ENCODE results near the gene GRIA3. TPM values are rescaled to one million over a fixed set of nuclear protein-coding genes. Genes with fewer than 3 reads are reported as not detected.

The GRIA3 gene
- total RNA-seq, 1 experiment from 2014 or later: 1.4 TPM

DNA sequence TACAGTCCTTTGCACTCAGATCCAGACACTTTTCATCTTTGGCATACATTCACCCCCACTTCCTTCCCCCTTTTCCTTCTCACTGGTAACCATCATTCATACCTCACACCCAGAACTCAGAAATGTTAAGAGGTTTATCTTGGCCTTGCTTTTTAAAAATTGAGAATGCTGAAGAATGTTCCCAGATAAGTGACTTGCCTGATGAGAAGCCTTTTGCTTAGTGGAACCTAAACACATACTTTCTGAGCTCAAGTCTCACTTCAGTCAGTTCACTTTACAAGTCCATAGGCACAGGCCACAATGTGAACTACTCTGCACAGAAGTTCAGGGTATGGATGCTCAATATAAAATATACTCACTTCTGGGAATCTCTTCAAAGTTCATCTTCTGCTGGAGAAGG is 129.4 kb downstream of the GRIA3 start:
- Histone ChIP-seq H3K56ac (ENCODE audit: insufficient read length, low read depth, low read length) (no peak overlapping the region), H2BK120ac (ENCODE audit: low read depth, low read length, poor library complexity, severe bottlenecking) (no peak overlapping the region), H2BK20ac (ENCODE audit: low read depth, low read length, poor library complexity, severe bottlenecking) (no peak overlapping the region), H4K8ac (replicated peaks; ENCODE audit: insufficient read length, low read depth, low read length) (no peak overlapping the region), H4K20me1 (ENCODE audit: control insufficient read depth, insufficient read depth, insufficient read length) (no peaks in the 10 kb centered on the region), H3K23me2 (ENCODE audit: insufficient read length, low read depth, low read length, poor library complexity, severe bottlenecking) (no peaks in the 10 kb centered on the region), H4K5ac (ENCODE audit: insufficient read length, low read depth, low read length) (no peak overlapping the region), H3K27ac (ENCODE audit: insufficient read length, low read depth, low read length) (no peak overlapping the region), H3K4me1 (ENCODE audit: insufficient read depth, low read length) (no peaks in the 10 kb centered on the region), H3K4me2 (ENCODE audit: insufficient read depth, insufficient read length, low read length) (no peak overlapping the region), H2BK12ac (ENCODE audit: insufficient read length, low read depth, low read length) (no peak overlapping the region), H3K9ac (ENCODE audit: extremely low read depth, insufficient read length, low read length) (no peak overlapping the region), H3K18ac (ENCODE audit: insufficient read length, low read depth, low read length) (no peak overlapping the region), H2BK15ac (ENCODE audit: low read depth, low read length) (no peak overlapping the region), H3T11ph (ENCODE audit: low read length) (no peak overlapping the region), H3K4ac (ENCODE audit: low read depth, low read length) (no peak overlapping the region), H3K27me3 (ENCODE audit: insufficient read depth, low read length) (no peaks in the 10 kb centered on the region), H3K79me1 (ENCODE audit: insufficient read depth, low read depth, low read length, poor library complexity, severe bottlenecking) (no peaks in the 10 kb centered on the region), H4K91ac (ENCODE audit: insufficient read length, low read depth, low read length) (no peak overlapping the region), H3K23ac (ENCODE audit: insufficient read length, low read depth, low read length) (no peak overlapping the region), H2AK5ac (ENCODE audit: insufficient read length, low read length) (no peak overlapping the region), H3K9me3 (ENCODE audit: control insufficient read depth, low read depth, low read length) (peaks cover 38% of the 10 kb centered on the region), H2BK5ac (ENCODE audit: insufficient read length, low read length) (no peak overlapping the region), H3K79me2 (ENCODE audit: insufficient read depth, low read length) (no peaks in the 10 kb centered on the region), H3K14ac (ENCODE audit: insufficient read depth, low read length) (no peak overlapping the region), H2AFZ (ENCODE audit: low read length) (no peak overlapping the region)
- TF ChIP-seq, protein P1, sequence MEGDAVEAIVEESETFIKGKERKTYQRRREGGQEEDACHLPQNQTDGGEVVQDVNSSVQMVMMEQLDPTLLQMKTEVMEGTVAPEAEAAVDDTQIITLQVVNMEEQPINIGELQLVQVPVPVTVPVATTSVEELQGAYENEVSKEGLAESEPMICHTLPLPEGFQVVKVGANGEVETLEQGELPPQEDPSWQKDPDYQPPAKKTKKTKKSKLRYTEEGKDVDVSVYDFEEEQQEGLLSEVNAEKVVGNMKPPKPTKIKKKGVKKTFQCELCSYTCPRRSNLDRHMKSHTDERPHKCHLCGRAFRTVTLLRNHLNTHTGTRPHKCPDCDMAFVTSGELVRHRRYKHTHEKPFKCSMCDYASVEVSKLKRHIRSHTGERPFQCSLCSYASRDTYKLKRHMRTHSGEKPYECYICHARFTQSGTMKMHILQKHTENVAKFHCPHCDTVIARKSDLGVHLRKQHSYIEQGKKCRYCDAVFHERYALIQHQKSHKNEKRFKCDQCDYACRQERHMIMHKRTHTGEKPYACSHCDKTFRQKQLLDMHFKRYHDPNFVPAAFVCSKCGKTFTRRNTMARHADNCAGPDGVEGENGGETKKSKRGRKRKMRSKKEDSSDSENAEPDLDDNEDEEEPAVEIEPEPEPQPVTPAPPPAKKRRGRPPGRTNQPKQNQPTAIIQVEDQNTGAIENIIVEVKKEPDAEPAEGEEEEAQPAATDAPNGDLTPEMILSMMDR (conservative IDR thresholded peaks at IDR 0.05): no peak
- H3K27me3 Mint-ChIP-seq (ENCODE audit: low read depth): peaks cover 5% of the 10 kb centered on the region; the same call in 1 of the 2 replicates
- H3K4me3 Mint-ChIP-seq: no peak overlapping the region
- H3K4me1 Mint-ChIP-seq: peaks cover 0 to 2% of the 10 kb centered on the region in 2 experiments; a peak in 1 of 4 replicates
- no peak for DNase-seq
- no peak overlapping the region for H3K27ac Mint-ChIP-seq
- peaks cover 5 to 9% (median 9%) of the 10 kb centered on the region in 3 experiments; a peak in 4 of 7 replicates for H3K36me3 Mint-ChIP-seq (ENCODE audit: insufficient read depth in 1 of 3, low read depth in 3 of 3)
- H3K9me3 Mint-ChIP-seq: peaks cover 18 to 62% of the 10 kb centered on the region in 2 experiments

All from H9 (cell line).